ENCODE results near the gene ACAD10.
"Not testable (repeated sequence)": the region's sequence is repeated elsewhere in the genome, so short reads cannot be mapped to it uniquely, and the experiment has no call there.

Gene ACAD10

GRCh38 chr12:111685811-111686573, at the start of gene ACAD10, which contains the start of gene BRAP:
Gene ACAD10 (plus strand): TSS chr12:111686053. CDS start chr12:111692710, 6,657 bp downstream.
Gene BRAP (minus strand): TSS chr12:111685956. CDS start chr12:111685792, 164 bp downstream.
- DNase-seq (ENCODE audit: low read depth in 2 of 2): peak; percentile 95

GRCh38 chr12:111636209-111636945, 49.5 kb upstream of the ACAD10 start:
- no peak for DNase-seq (ENCODE audit: low read depth in 2 of 2)

- no peak for DNase-seq (ENCODE audit: low read depth in 2 of 2)
These were observed 47.3 kb upstream of the ACAD10 start for GRCh38 chr12:111638556-111638955.

GRCh38 chr12:111640506-111640905, 45.3 kb upstream of the ACAD10 start:
- DNase-seq (ENCODE audit: low read depth in 2 of 2): no peak

- no peak for DNase-seq (ENCODE audit: low read depth in 2 of 2)
These were observed 43.0 kb upstream of the ACAD10 start for GRCh38 chr12:111642681-111643426.

GRCh38 chr12:111643427-111643826, 42.4 kb upstream of the ACAD10 start:
- no peak for DNase-seq (ENCODE audit: low read depth in 2 of 2)

GRCh38 chr12:111645433-111645832, 40.4 kb upstream of the ACAD10 start:
- DNase-seq (ENCODE audit: low read depth in 2 of 2): no peak

GRCh38 chr12:111650912-111651311, 34.9 kb upstream of the ACAD10 start:
- no peak for DNase-seq (ENCODE audit: low read depth in 2 of 2)

GRCh38 chr12:111652530-111652929, 33.3 kb upstream of the ACAD10 start:
- DNase-seq (ENCODE audit: low read depth in 2 of 2): not testable (repeated sequence)

- no peak for DNase-seq (ENCODE audit: low read depth in 2 of 2)
These were observed 32.3 kb upstream of the ACAD10 start for GRCh38 chr12:111653596-111653995.

GRCh38 chr12:111655356-111655755, 30.5 kb upstream of the ACAD10 start:
- no peak for DNase-seq (ENCODE audit: low read depth in 2 of 2)

GRCh38 chr12:111656016-111656415, 29.8 kb upstream of the ACAD10 start:
- DNase-seq (ENCODE audit: low read depth in 2 of 2): no peak

GRCh38 chr12:111664499-111664898, 21.4 kb upstream of the ACAD10 start:
- DNase-seq (ENCODE audit: low read depth in 2 of 2): no peak

- DNase-seq (ENCODE audit: low read depth in 2 of 2): no peak
These were observed 20.6 kb upstream of the ACAD10 start for GRCh38 chr12:111664961-111665865.

- no peak for DNase-seq (ENCODE audit: low read depth in 2 of 2)
These were observed 13.0 kb upstream of the ACAD10 start for GRCh38 chr12:111672822-111673381.

- no peak for DNase-seq (ENCODE audit: low read depth in 2 of 2)
These were observed 12.3 kb upstream of the ACAD10 start for GRCh38 chr12:111673503-111673902.

- DNase-seq (ENCODE audit: low read depth in 2 of 2): no peak
These were observed 8.7 kb upstream of the ACAD10 start for GRCh38 chr12:111677186-111677585.

- DNase-seq (ENCODE audit: low read depth in 2 of 2): not testable (repeated sequence)
These were observed 1.2 kb upstream of the ACAD10 start for GRCh38 chr12:111684485-111685198.

- DNase-seq (ENCODE audit: low read depth in 2 of 2): no peak
These were observed 487 bp upstream of the ACAD10 start for GRCh38 chr12:111685322-111685810.

- no peak for DNase-seq (ENCODE audit: low read depth in 2 of 2)
These were observed 787 bp downstream of the ACAD10 start for GRCh38 chr12:111686574-111687105.

Measured in stimulated activated CD8-positive, alpha-beta memory T cell treated with anti-CD3 and anti-CD28 coated beads, Interleukin-15, amount 100 ng/mL, for 48 hours (primary cell).